ENCODE data around the gene MYLK4.

Gene MYLK4

DNA sequence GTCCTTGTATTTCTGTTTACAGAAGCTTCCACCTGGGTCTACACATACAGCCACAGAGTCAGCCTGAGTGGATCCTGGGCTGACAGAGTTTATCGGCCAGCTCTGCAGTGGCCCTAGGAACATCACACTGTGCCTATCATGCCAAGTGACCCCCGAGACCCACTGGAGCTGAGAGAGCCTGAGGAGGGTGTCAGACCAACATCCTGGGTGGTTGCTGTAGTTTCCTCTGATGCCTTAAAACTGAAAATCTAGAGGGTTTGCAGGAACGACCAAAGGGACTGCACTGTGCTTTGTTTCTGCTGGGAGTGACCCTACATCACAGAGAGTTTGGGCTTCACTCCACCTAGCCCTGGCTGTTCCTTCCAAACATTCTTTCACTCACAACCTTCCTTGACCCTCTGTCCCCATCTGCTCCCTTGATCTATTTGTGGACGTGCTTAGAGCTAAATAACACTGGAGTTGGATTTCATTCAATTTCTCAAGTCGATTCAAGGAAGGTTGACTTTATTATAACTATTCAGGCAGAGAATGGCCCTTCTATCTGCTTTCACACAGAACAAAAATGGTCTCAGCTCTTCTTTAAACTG, 18.1 kb downstream of the MYLK4 start:
- no peak overlapping the region for H3K4me3 ChIP-seq (ENCODE audit: low read length in 2 of 2)
- H3K27me3 ChIP-seq (ENCODE audit: control insufficient read depth in 1 of 2, insufficient read depth in 2 of 2, low read length in 2 of 2): no peaks in the 10 kb centered on the region
- peaks cover 22% of the 10 kb centered on the region for H3K4me1 ChIP-seq (ENCODE audit: control insufficient read depth, insufficient read depth, low read length)
- H3K27ac ChIP-seq (ENCODE audit: low read length): no peak overlapping the region
- H3K9me3 ChIP-seq (ENCODE audit: control insufficient read depth in 2 of 2, low read length in 2 of 2): no peaks in the 10 kb centered on the region
- H3K36me3 ChIP-seq (ENCODE audit: control insufficient read depth in 2 of 2, insufficient read depth in 2 of 2, low read length in 2 of 2): no peaks in the 10 kb centered on the region
- H3K9ac ChIP-seq (ENCODE audit: low read length in 2 of 2): peak overlapping the region in 1 of 2 donors; percentile 13

DNA sequence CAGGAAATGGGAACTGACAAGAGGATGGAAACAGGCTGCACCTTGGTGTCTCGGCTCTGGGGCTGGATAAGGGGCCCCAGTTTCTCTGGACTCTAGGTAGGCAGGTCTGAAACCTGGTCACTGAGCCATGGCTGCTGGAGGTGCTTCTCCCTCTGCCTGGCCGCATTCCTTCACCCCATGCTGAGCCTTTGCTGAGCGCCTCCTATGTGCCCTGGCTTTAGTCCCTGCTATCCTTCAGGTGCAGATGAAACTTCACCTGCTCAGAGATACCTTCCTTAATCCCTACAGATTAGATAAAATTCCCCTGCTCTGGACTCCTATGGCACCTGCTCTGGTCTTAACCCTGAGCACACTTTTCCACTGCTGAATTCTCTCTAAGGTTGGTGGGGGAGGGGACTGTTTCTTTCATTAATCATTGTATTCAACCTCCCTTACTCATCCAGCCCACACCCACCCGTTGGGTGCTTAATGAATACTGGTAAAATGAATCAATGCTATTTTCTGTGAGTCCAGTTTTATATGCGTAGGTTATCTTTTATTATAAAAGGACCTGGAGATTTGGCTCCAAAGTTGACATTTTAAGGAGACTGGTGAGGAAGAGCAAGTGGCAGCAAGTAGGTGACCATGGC, 19.3 kb downstream of the MYLK4 start:
- Histone ChIP-seq H3K4me3 (ENCODE audit: low read length in 2 of 2) (no peak overlapping the region), H3K36me3 (ENCODE audit: control insufficient read depth in 2 of 2, insufficient read depth in 2 of 2, low read length in 2 of 2) (no peaks in the 10 kb centered on the region), H3K9me3 (ENCODE audit: control insufficient read depth in 2 of 2, low read length in 2 of 2) (no peaks in the 10 kb centered on the region), H3K27me3 (ENCODE audit: control insufficient read depth in 1 of 2, insufficient read depth in 2 of 2, low read length in 2 of 2) (no peaks in the 10 kb centered on the region), H3K9ac (ENCODE audit: low read length in 2 of 2) (no peak overlapping the region), H3K4me1 (ENCODE audit: control insufficient read depth, insufficient read depth, low read length) (peaks cover 30% of the 10 kb centered on the region), H3K27ac (ENCODE audit: low read length) (no peak overlapping the region)

DNA sequence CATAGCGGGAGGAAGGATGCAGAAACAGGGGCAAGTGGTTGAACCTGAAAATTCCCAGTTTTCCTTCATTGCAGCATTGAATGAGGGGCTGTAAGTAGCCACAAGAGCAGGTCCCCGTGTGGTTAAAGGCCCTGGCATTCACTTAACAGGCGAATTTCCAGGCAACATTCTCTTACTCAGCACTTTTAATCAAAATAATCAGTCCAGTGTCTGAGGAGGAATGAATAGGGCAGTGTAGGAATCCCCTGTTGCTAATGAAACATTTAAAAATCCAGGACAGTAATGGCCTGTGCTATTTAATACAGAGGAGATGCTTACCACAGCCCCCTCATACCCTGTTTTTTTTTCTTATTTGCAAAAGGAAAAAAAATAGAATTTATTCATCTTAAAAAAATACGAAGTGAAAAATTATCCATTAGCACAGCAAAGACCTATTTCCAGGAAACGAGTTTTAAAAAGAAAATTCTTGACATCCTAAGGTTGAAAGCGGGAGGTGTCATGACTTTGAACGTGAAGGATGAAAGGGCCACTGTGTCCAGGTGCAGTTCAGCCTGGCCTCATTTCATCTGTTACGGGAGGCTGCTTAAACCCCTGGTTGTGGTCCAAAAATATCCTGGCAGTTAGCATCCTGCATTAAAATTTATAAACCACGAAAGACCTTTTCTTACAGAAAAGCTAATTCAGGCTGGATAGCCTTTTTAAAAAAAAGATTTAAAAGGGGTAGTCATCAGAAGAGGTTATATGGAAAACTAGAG, 20.2 kb downstream of the MYLK4 start:
- no peak overlapping the region for H3K4me3 ChIP-seq (ENCODE audit: low read length in 2 of 2)
- H3K36me3 ChIP-seq (ENCODE audit: control insufficient read depth in 2 of 2, insufficient read depth in 2 of 2, low read length in 2 of 2): no peaks in the 10 kb centered on the region
- no peak overlapping the region for H3K9ac ChIP-seq (ENCODE audit: low read length in 2 of 2)
- H3K9me3 ChIP-seq (ENCODE audit: control insufficient read depth in 2 of 2, low read length in 2 of 2): no peaks in the 10 kb centered on the region
- H3K27me3 ChIP-seq (ENCODE audit: control insufficient read depth in 1 of 2, insufficient read depth in 2 of 2, low read length in 2 of 2): no peaks in the 10 kb centered on the region
- no peak overlapping the region for H3K27ac ChIP-seq (ENCODE audit: low read length)
- H3K4me1 ChIP-seq (ENCODE audit: control insufficient read depth, insufficient read depth, low read length): peaks cover 34% of the 10 kb centered on the region

DNA sequence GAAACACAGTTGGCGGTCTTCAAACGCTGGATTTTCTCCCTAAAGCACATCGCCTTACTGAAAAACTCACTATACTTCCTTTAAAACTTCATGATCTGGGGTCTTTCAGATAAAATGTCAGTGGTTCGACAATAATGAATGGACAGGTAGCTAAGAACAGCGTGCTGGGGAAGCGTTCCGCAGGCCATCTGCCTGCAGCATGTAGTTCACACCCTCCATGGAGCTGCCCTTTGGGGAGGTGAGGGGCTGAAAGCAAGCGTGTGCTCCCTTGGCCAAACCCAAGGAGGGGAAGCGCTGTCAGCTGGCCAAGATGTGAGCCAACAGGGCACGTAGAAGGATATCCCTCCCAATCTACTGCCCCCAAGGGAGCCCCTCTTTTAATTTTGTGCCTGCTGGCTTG, 20.8 kb downstream of the MYLK4 start:
- Histone ChIP-seq H3K27ac (ENCODE audit: low read length) (no peak overlapping the region), H3K9ac (ENCODE audit: low read length in 2 of 2) (no peak overlapping the region), H3K9me3 (ENCODE audit: control insufficient read depth in 2 of 2, low read length in 2 of 2) (no peaks in the 10 kb centered on the region), H3K4me1 (ENCODE audit: control insufficient read depth, insufficient read depth, low read length) (peaks cover 32% of the 10 kb centered on the region), H3K27me3 (ENCODE audit: control insufficient read depth in 1 of 2, insufficient read depth in 2 of 2, low read length in 2 of 2) (no peaks in the 10 kb centered on the region), H3K4me3 (ENCODE audit: low read length in 2 of 2) (no peak overlapping the region), H3K36me3 (ENCODE audit: control insufficient read depth in 2 of 2, insufficient read depth in 2 of 2, low read length in 2 of 2) (no peaks in the 10 kb centered on the region)

DNA sequence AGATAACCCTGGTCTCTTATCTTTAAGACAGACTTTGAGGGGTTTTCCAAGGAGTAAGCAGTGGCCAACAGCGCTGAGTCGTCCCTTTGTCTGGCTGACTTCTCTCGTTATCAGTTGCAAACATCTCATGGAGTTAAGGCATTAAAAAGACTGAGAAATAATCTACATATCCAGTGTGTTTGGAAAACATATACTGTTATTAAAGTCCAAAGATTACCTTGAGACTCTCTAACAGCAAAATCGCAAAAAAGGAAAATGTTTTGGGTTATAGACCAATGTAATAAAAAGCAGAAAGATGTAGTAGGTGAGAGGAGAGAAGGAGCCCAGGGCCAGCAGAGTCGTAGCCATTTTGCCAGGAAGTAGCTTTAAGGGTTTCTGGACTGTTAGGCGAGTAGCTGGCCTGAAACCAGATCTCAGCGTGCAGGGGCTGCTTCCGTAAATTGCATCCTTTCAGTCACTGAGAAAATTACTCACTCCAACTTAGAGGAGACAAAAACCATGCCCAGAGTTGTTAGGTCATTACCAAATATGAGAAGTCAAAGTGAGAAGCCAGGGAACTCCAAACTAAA, 24.6 kb downstream of the MYLK4 start:
- H3K27ac ChIP-seq (ENCODE audit: low read length): peak overlapping the region; percentile 6
- H3K36me3 ChIP-seq (ENCODE audit: control insufficient read depth in 2 of 2, insufficient read depth in 2 of 2, low read length in 2 of 2): no peaks in the 10 kb centered on the region
- no peaks in the 10 kb centered on the region for H3K27me3 ChIP-seq (ENCODE audit: control insufficient read depth in 1 of 2, insufficient read depth in 2 of 2, low read length in 2 of 2)
- H3K4me3 ChIP-seq (ENCODE audit: low read length in 2 of 2): no peak overlapping the region
- H3K4me1 ChIP-seq (ENCODE audit: control insufficient read depth, insufficient read depth, low read length): peaks cover 12% of the 10 kb centered on the region
- H3K9ac ChIP-seq (ENCODE audit: low read length in 2 of 2): no peak overlapping the region
- no peaks in the 10 kb centered on the region for H3K9me3 ChIP-seq (ENCODE audit: control insufficient read depth in 2 of 2, low read length in 2 of 2)

DNA sequence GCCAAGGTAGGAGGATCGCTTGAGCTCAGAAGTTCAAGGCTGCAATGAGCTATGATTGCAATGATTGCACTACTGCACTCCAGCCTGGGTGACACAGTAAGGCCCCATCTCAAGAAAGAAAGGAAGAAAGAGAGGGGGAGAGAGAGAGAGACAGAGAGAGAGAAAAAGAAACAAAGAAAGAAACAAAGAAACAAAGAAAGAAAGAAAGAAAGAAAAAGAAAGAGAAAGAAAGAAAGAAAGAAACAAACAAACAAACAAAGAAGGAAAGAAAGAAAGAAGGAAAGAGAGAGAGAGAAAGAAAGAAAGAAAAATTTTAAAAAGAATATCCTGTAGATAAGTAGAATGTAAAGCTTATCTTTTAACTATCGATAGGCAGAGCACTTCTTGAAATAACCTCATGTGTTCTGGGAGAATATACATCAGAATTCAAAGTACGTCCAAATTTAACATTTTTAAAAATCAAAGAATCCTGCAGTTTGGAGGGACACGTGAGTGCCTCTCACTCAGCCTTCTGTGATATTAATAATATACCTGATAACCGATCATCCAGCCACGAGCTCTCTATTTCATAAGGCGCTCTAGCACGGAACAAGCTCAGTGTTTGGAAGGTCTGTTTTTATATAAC, 25.2 kb downstream of the MYLK4 start:
- Histone ChIP-seq H3K27ac (ENCODE audit: low read length) (peak overlapping the region; percentile 6), H3K4me3 (ENCODE audit: low read length in 2 of 2) (no peak overlapping the region), H3K36me3 (ENCODE audit: control insufficient read depth in 2 of 2, insufficient read depth in 2 of 2, low read length in 2 of 2) (no peaks in the 10 kb centered on the region), H3K27me3 (ENCODE audit: control insufficient read depth in 1 of 2, insufficient read depth in 2 of 2, low read length in 2 of 2) (no peaks in the 10 kb centered on the region), H3K9me3 (ENCODE audit: control insufficient read depth in 2 of 2, low read length in 2 of 2) (no peaks in the 10 kb centered on the region), H3K9ac (ENCODE audit: low read length in 2 of 2) (no peak overlapping the region), H3K4me1 (ENCODE audit: control insufficient read depth, insufficient read depth, low read length) (peaks cover 12% of the 10 kb centered on the region)

DNA sequence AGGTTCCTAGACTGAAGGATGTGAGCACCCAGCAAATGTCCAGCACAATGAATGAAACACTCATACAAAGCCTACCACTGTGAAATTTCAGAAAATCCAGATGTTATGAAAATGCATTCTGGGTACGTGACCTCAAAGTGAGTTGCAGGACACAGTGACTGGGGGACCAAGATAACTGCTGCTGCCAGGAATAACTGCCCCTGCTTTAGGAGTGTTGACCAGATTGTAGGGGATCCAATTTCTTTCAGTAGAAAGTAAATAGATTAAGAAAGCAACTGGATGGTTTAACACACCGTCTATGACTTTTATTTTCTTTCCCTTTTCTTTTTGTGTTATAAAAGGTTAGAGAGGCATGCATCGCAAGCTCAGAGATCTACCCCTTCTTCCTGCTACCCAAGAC, 29.5 kb downstream of the MYLK4 start:
- H3K4me3 ChIP-seq (ENCODE audit: low read length in 2 of 2): no peak overlapping the region
- H3K4me1 ChIP-seq (ENCODE audit: control insufficient read depth, insufficient read depth, low read length): peaks cover 2% of the 10 kb centered on the region
- H3K27ac ChIP-seq (ENCODE audit: low read length): no peak overlapping the region
- no peak overlapping the region for H3K9ac ChIP-seq (ENCODE audit: low read length in 2 of 2)
- no peaks in the 10 kb centered on the region for H3K27me3 ChIP-seq (ENCODE audit: control insufficient read depth in 1 of 2, insufficient read depth in 2 of 2, low read length in 2 of 2)
- H3K9me3 ChIP-seq (ENCODE audit: control insufficient read depth in 2 of 2, low read length in 2 of 2): no peaks in the 10 kb centered on the region
- H3K36me3 ChIP-seq (ENCODE audit: control insufficient read depth in 2 of 2, insufficient read depth in 2 of 2, low read length in 2 of 2): no peaks in the 10 kb centered on the region

DNA sequence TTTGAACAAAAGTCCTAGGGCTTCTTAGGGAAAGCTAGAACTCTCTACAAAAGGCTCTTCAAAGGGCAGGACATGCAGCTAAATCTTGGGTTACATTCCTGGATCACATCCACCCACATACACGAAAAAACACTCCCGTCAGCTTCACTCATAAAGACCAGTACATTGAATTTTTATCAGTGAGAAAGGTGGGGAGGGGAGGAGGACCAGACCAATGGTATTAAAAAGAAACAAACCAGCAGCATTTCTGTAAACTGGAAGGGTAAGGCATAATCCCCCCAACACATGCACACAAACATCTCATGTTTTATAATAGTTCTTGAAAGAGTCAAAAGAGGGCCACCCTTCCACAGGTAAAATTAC, 31.6 kb downstream of the MYLK4 start:
- Histone ChIP-seq H3K27ac (ENCODE audit: low read length) (no peak overlapping the region), H3K4me3 (ENCODE audit: low read length in 2 of 2) (no peak overlapping the region), H3K4me1 (ENCODE audit: control insufficient read depth, insufficient read depth, low read length) (peaks cover 8% of the 10 kb centered on the region), H3K9me3 (ENCODE audit: control insufficient read depth in 2 of 2, low read length in 2 of 2) (no peaks in the 10 kb centered on the region), H3K27me3 (ENCODE audit: control insufficient read depth in 1 of 2, insufficient read depth in 2 of 2, low read length in 2 of 2) (no peaks in the 10 kb centered on the region), H3K9ac (ENCODE audit: low read length in 2 of 2) (no peak overlapping the region), H3K36me3 (ENCODE audit: control insufficient read depth in 2 of 2, insufficient read depth in 2 of 2, low read length in 2 of 2) (no peaks in the 10 kb centered on the region)

DNA sequence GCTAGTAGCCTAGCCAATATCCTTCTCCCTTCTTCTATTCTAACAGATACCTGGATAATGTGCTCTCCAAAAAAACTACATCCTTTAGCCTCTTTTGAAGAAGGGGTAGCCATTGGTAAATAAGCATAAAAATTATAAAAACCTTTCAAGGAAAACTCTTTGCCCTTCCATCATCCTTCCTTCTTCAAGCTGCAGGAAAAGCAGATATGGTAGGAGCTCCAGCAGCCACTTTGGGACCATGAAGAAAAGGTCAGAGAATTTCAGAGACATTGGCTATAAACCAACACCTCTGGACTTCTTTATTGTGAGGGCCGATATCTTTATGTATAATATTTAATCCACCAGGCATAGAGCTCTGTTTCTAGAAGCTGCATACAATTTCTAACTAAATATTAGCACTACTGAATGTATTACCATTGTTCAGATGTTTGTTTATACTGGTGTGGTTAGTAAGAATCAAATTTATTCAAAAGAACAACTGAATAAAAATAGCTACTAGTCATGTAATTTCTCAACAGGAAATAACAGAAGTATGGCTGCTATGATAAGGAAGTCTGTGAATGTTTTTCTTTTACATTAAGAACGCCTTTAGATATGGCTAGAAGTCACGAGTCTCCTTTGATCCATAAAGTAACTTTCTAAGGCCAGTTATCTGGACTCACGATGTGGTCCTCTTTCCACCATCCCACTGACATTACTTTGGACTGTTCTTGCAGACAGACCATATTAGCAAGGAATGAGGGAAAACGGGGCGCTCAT, 32.2 kb downstream of the MYLK4 start:
- H3K9ac ChIP-seq (ENCODE audit: low read length in 2 of 2): no peak overlapping the region
- peaks cover 14% of the 10 kb centered on the region for H3K4me1 ChIP-seq (ENCODE audit: control insufficient read depth, insufficient read depth, low read length)
- H3K4me3 ChIP-seq (ENCODE audit: low read length in 2 of 2): no peak overlapping the region
- no peak overlapping the region for H3K27ac ChIP-seq (ENCODE audit: low read length)
- no peaks in the 10 kb centered on the region for H3K36me3 ChIP-seq (ENCODE audit: control insufficient read depth in 2 of 2, insufficient read depth in 2 of 2, low read length in 2 of 2)
- H3K27me3 ChIP-seq (ENCODE audit: control insufficient read depth in 1 of 2, insufficient read depth in 2 of 2, low read length in 2 of 2): no peaks in the 10 kb centered on the region
- no peaks in the 10 kb centered on the region for H3K9me3 ChIP-seq (ENCODE audit: control insufficient read depth in 2 of 2, low read length in 2 of 2)

DNA sequence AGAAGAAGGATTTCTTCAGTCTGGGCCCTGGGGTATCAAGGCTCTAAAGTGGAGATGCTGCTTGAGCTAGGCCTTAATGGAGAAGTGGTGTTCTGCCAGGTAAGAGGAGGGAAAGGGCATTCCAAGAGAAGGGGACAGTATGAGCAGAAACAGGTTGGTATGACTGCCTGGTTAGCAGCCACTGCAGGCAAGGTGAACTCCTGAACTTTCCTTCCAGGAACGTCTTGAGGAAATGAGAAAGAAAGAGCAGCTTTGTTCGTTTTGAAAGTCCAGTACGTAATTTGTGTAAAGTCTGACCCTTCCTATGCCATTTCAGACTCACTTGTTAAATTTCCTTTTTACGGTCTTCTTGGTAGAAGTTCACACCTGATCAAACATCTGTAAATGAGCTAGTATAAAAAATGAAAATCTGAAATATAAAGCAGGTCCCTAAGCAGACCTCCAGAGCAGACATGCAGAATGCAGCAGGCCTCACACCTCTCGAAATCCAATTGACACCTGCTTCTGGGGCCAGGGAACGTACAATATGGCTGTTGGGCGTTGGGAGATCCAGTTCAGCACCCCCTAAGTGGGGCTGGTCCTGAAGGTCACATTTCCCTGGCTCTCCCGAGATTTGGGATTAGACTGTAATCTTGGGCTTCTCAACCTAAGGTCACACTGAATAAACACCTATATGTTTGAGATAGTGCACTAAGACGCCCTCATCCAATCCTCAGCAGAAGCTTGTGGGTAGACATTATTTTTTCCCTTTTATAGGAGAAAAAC, 33.6 kb downstream of the MYLK4 start:
- Histone ChIP-seq H3K4me3 (ENCODE audit: low read length in 2 of 2) (no peak overlapping the region), H3K27me3 (ENCODE audit: control insufficient read depth in 1 of 2, insufficient read depth in 2 of 2, low read length in 2 of 2) (no peaks in the 10 kb centered on the region), H3K27ac (ENCODE audit: low read length) (no peak overlapping the region), H3K4me1 (ENCODE audit: control insufficient read depth, insufficient read depth, low read length) (peaks cover 18% of the 10 kb centered on the region), H3K9ac (ENCODE audit: low read length in 2 of 2) (no peak overlapping the region), H3K36me3 (ENCODE audit: control insufficient read depth in 2 of 2, insufficient read depth in 2 of 2, low read length in 2 of 2) (no peaks in the 10 kb centered on the region), H3K9me3 (ENCODE audit: control insufficient read depth in 2 of 2, low read length in 2 of 2) (no peaks in the 10 kb centered on the region)
